IPS DF 6.9 (cell line): ENCODE measurements around the gene ZNF621.
A peak's percentile ranks its signal among the peaks of the same experiment; 100 is the strongest.

Source experiments
- DNase-seq: peaks from one replicate; pipeline ENCODE4 v3.0.0-alpha.2; 2013; ENCODE audit warnings: low read depth, low spot score
- H3K27ac ChIP-seq: one replicate; pipeline ENCODE4 v1.5.1; 2013; ENCODE audit warnings: low read length, control low read depth
- H3K27me3 ChIP-seq: 2 replicates; pipeline ENCODE4 v1.6.1; 2013; ENCODE audit warnings: mild to moderate bottlenecking, low read length; ENCODE audit not compliant: control insufficient read depth, insufficient read depth
- H3K36me3 ChIP-seq: 2 replicates; pipeline ENCODE4 v1.6.1; 2013; ENCODE audit warnings: low read length; ENCODE audit not compliant: control insufficient read depth, insufficient read depth
- H3K4me1 ChIP-seq: 2 replicates; pipeline ENCODE4 v1.6.1; 2013; ENCODE audit warnings: low read length; ENCODE audit not compliant: control insufficient read depth, insufficient read depth
- H3K4me3 ChIP-seq: 2 replicates; pipeline ENCODE4 v1.5.1; 2013; ENCODE audit warnings: mild to moderate bottlenecking, low read length
- H3K9me3 ChIP-seq: 2 replicates; pipeline ENCODE4 v1.6.1; 2013; ENCODE audit warnings: low read length, inconsistent platforms; ENCODE audit not compliant: control insufficient read depth, insufficient read depth
- WGBS: extraction: QIAGEN DNeasy Blood & Tissue Kit; methylation state at CpG from one replicate; pipeline ENCODE4 v1.1.7; 2013; ENCODE audit warnings: mixed read lengths, missing lambda C conversion rate; ENCODE audit not compliant: insufficient read length, insufficient coverage; 5-methylcytosine and 5-hydroxymethylcytosine counted together

The ZNF621 gene

GRCh38 chr3:40505599-40506462, 18.9 kb upstream of the ZNF621 start, which contains the start of gene ZNF620:
TSS of gene ZNF620 (plus strand) at chr3:40506039. CDS start at chr3:40506353, 314 bp downstream.
- WGBS = no CpG with 5 or more reads among the region's 44 CpGs
- no peaks in the 10 kb centered on the region for H3K27me3 ChIP-seq
- no peaks in the 10 kb centered on the region for H3K9me3 ChIP-seq
- peaks cover 2% of the 10 kb centered on the region; the same call in 1 of the 2 replicates for H3K36me3 ChIP-seq
- H3K27ac ChIP-seq = no peak within 1 kb of the TSS
- DNase-seq = peak; percentile 80
- H3K4me1 ChIP-seq = peaks cover 1% of the 10 kb centered on the region
- peak within 1 kb of the TSS; percentile 62 for H3K4me3 ChIP-seq

- Histone ChIP-seq H3K27ac (no peak overlapping the region), H3K4me3 (no peak overlapping the region), H3K36me3 (peaks cover 6% of the 10 kb centered on the region; the same call in 1 of the 2 replicates), H3K9me3 (no peaks in the 10 kb centered on the region), H3K27me3 (no peaks in the 10 kb centered on the region), H3K4me1 (no peaks in the 10 kb centered on the region)
- WGBS = no CpG with 5 or more reads among the region's 1 CpG
- DNase-seq = no peak
These were observed 13.6 kb upstream of the ZNF621 start for GRCh38 chr3:40511031-40511718.

- no CpG with 5 or more reads among the region's 5 CpGs for WGBS
- peaks cover 4% of the 10 kb centered on the region; the same call in 1 of the 2 replicates for H3K36me3 ChIP-seq
These were observed 8.6 kb upstream of the ZNF621 start for GRCh38 chr3:40516201-40516600.

GRCh38 chr3:40518067-40518466, 6.7 kb upstream of the ZNF621 start:
- no peaks in the 10 kb centered on the region for H3K4me1 ChIP-seq
- H3K27ac ChIP-seq = no peak overlapping the region
- WGBS = no CpG with 5 or more reads among the region's 1 CpG
- no peak for DNase-seq
- H3K9me3 ChIP-seq = no peaks in the 10 kb centered on the region
- no peak overlapping the region for H3K4me3 ChIP-seq
- H3K36me3 ChIP-seq = peaks cover 4% of the 10 kb centered on the region; the same call in 1 of the 2 replicates
- H3K27me3 ChIP-seq = no peaks in the 10 kb centered on the region

More at GRCh38 chr3:40516201-40516600, 8.6 kb upstream of the ZNF621 start:
- no peak for DNase-seq
- Histone ChIP-seq H3K4me3 (no peak overlapping the region), H3K27me3 (no peaks in the 10 kb centered on the region), H3K4me1 (no peaks in the 10 kb centered on the region), H3K9me3 (no peaks in the 10 kb centered on the region), H3K27ac (no peak overlapping the region)

GRCh38 chr3:40518848-40519247, 5.9 kb upstream of the ZNF621 start:
- Histone ChIP-seq H3K27me3 (no peaks in the 10 kb centered on the region), H3K27ac (no peak overlapping the region), H3K9me3 (no peaks in the 10 kb centered on the region), H3K36me3 (peaks cover 4% of the 10 kb centered on the region; the same call in 1 of the 2 replicates), H3K4me3 (no peak overlapping the region), H3K4me1 (no peaks in the 10 kb centered on the region)
- DNase-seq = no peak
- 100% methylated on average over 1 of the region's 1 CpG for WGBS

- WGBS = no CpG with 5 or more reads among the region's 3 CpGs
- H3K27me3 ChIP-seq = no peaks in the 10 kb centered on the region
- H3K4me3 ChIP-seq = no peak overlapping the region
- H3K9me3 ChIP-seq = no peaks in the 10 kb centered on the region
- no peak for DNase-seq
- no peaks in the 10 kb centered on the region for H3K36me3 ChIP-seq
- no peaks in the 10 kb centered on the region for H3K4me1 ChIP-seq
- no peak overlapping the region for H3K27ac ChIP-seq
These were observed 3.5 kb upstream of the ZNF621 start for GRCh38 chr3:40521254-40521653.

GRCh38 chr3:40523781-40524180, 979 bp upstream of the ZNF621 start:
- H3K4me3 ChIP-seq = no peak overlapping the region

GRCh38 chr3:40524222-40524567, 565 bp upstream of the ZNF621 start:
- Histone ChIP-seq H3K4me3 (peak overlapping the region; percentile 79; the same call in 1 of the 2 replicates), H3K9me3 (no peaks in the 10 kb centered on the region), H3K4me1 (no peaks in the 10 kb centered on the region), H3K36me3 (no peaks in the 10 kb centered on the region; the same call in 1 of the 2 replicates), H3K27me3 (no peaks in the 10 kb centered on the region), H3K27ac (no peak overlapping the region)
- WGBS = no CpG with 5 or more reads among the region's 5 CpGs
- DNase-seq = no peak

More at GRCh38 chr3:40523781-40524180, 979 bp upstream of the ZNF621 start:
- H3K4me1 ChIP-seq = no peaks in the 10 kb centered on the region
- H3K27me3 ChIP-seq = no peaks in the 10 kb centered on the region
- DNase-seq = no peak
- H3K36me3 ChIP-seq = no peaks in the 10 kb centered on the region; the same call in 1 of the 2 replicates
- WGBS = no CpG with 5 or more reads among the region's 2 CpGs
- no peaks in the 10 kb centered on the region for H3K9me3 ChIP-seq
- H3K27ac ChIP-seq = no peak overlapping the region

GRCh38 chr3:40528426-40528825, 3.7 kb downstream of the ZNF621 start:
- Histone ChIP-seq H3K27me3 (no peaks in the 10 kb centered on the region), H3K36me3 (peaks cover 14% of the 10 kb centered on the region; the same call in 1 of the 2 replicates), H3K4me3 (no peak overlapping the region), H3K27ac (no peak overlapping the region), H3K4me1 (no peaks in the 10 kb centered on the region), H3K9me3 (no peaks in the 10 kb centered on the region; the same call in 1 of the 2 replicates)
- no peak for DNase-seq
- no CpG with 5 or more reads among the region's 3 CpGs for WGBS

GRCh38 chr3:40532252-40532651, 7.5 kb downstream of the ZNF621 start:
- Histone ChIP-seq H3K4me3 (no peak overlapping the region), H3K9me3 (no peaks in the 10 kb centered on the region; the same call in 1 of the 2 replicates), H3K27me3 (no peaks in the 10 kb centered on the region), H3K27ac (no peak overlapping the region), H3K36me3 (peaks cover 16% of the 10 kb centered on the region; the same call in 1 of the 2 replicates), H3K4me1 (no peaks in the 10 kb centered on the region)
- no peak for DNase-seq
- WGBS = no CpG with 5 or more reads among the region's 5 CpGs
